Common myeloid progenitor, CD34-positive (primary cell): ENCODE results near the gene CA5B. TPM values are rescaled to one million over a fixed set of nuclear protein-coding genes. Genes with fewer than 3 reads are reported as not detected.
"Not testable (repeated sequence)": the region's sequence is repeated elsewhere in the genome, so short reads cannot be mapped to it uniquely, and the experiment has no call there.

Experiments used
- CTCF ChIA-PET: fragments of 350-600 bp; sonication (Branson Sonifier 250); formaldehyde crosslinking; loops from one replicate; lab custom pipeline; 2021; ENCODE audit warnings: antibody characterized with exemption; lab: Charles Lee
- POLR2A ChIA-PET: fragments of 350-600 bp; sonication (Branson Sonifier 250); formaldehyde crosslinking; loops from one replicate; lab custom pipeline; 2021; ENCODE audit warnings: antibody characterized with exemption; lab: Charles Lee
- DNase-seq, 3 donors: peaks; one replicate each; pipeline versions ENCODE4 v3.0.0 to v3.0.0-alpha.2; 2013
- H3K27ac ChIP-seq, 2 experiments: 1 replicate in 1 of 2; 2 replicates in 1 of 2; pipeline ENCODE4 v1.7.0; 2013; ENCODE audit warnings: inconsistent platforms in 2 of 2, low read length in 2 of 2, mild to moderate bottlenecking in 2 of 2, low read depth in 1 of 2, moderate library complexity in 1 of 2; ENCODE audit not compliant: severe bottlenecking in 2 of 2, insufficient read depth in 1 of 2, poor library complexity in 1 of 2
- H3K27me3 ChIP-seq, 5 experiments: replicated peaks in 2 of 5; 1 replicate in 3 of 5; 2 replicates in 2 of 5; pipeline versions ENCODE4 v1.6.1 to v1.7.0; 2013; ENCODE audit warnings: low read length in 4 of 5, mild to moderate bottlenecking in 2 of 5, moderate library complexity in 2 of 5, inconsistent platforms in 1 of 5; ENCODE audit not compliant: insufficient read depth in 5 of 5, control insufficient read depth in 4 of 5
- H3K36me3 ChIP-seq, 4 experiments: 1 replicate in 2 of 4; 2 replicates in 2 of 4; pipeline versions ENCODE4 v1.6.1 to v1.7.0; 2013; ENCODE audit warnings: low read length in 3 of 4, control low read depth in 1 of 4, mild to moderate bottlenecking in 1 of 4; ENCODE audit not compliant: control insufficient read depth in 4 of 4, insufficient read depth in 4 of 4
- H3K4me1 ChIP-seq, 4 experiments: 1 replicate in 3 of 4; 2 replicates in 1 of 4; pipeline versions ENCODE4 v1.6.1 to v1.7.1; 2013; ENCODE audit warnings: low read length in 3 of 4, mild to moderate bottlenecking in 3 of 4, control low read depth in 1 of 4, inconsistent platforms in 1 of 4, moderate library complexity in 1 of 4; ENCODE audit not compliant: control insufficient read depth in 4 of 4, insufficient read depth in 4 of 4; ENCODE audit errors: control extremely low read depth in 1 of 4
- H3K4me3 ChIP-seq, 7 experiments: 1 replicate in 4 of 7; 2 replicates in 3 of 7; pipeline versions ENCODE4 v1.5.1 to v1.7.0; 2013; ENCODE audit warnings: mild to moderate bottlenecking in 7 of 7, low read length in 6 of 7, moderate library complexity in 6 of 7, inconsistent platforms in 2 of 7, low read depth in 2 of 7, control low read depth in 1 of 7; ENCODE audit not compliant: insufficient read depth in 4 of 7, control insufficient read depth in 1 of 7; ENCODE audit errors: extremely low read depth in 1 of 7
- H3K9me3 ChIP-seq, 5 experiments: 1 replicate in 4 of 5; 2 replicates in 1 of 5; pipeline versions ENCODE4 v1.6.1 to v1.7.1; 2013; ENCODE audit warnings: low read length in 4 of 5, mild to moderate bottlenecking in 2 of 5, inconsistent platforms in 1 of 5, low read depth in 1 of 5, moderate library complexity in 1 of 5; ENCODE audit not compliant: control insufficient read depth in 4 of 5, insufficient read depth in 2 of 5; ENCODE audit errors: control extremely low read depth in 1 of 5
- WGBS: methylation state at CpG from one replicate; pipeline ENCODE4 v1.1.5; 2013; ENCODE audit not compliant: insufficient coverage; 5-methylcytosine and 5-hydroxymethylcytosine counted together
- polyA plus RNA-seq: library from polyadenylated mRNA; unstranded; fragments of 120-200 nt; gene quantifications from one replicate; pipeline ENCODE4 v1.2.1, GENCODE V29; 2013

The CA5B gene
- polyA plus RNA-seq: 56.8 TPM

DNA sequence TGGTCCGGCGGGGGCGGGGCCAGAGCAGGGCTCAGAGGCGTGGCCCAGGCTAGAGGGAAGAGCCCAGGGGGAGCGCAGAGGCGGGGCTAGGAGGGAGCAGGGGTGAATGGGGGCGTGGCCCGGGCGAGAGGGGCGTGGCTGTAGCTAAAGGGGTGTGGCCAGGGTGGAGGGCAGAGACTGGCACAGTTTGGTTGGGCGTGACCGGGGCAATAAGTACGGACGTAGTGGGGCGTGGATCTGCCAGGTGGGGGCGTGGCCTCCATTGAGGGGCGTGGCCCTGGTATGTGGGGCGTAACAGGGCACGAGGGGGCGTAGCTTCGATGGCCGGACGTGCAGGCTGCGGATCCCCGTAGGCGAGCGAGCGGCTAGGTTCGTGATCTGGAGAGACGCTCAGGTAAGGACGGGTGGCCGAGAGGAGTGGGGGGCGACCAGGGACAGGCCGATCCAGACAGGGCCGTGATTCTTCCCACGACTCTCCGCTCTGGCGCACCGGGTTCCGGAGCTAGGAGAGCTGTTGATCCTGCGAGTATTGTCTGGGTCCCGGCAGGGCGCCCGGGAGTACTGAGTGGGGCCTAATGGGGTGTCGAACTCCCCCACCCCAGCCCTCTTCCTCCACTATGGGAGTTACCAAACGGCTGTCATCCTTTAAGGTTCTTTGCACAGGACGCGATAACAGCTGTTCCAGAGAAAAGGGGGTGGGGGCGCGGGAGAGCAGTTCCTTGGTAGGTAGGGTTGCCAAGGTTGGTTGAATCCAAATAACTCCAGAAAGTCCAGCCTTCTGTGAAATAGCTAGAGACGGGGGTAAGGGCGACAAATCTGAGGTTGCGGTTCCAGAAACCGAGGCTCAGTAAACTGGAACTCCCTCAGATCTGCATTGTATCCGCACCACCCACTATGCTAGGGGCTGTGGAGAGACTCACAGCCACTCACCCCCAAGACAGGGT, at the start of gene CA5B:
TSS of gene CA5B (plus strand) at position 312 of the 944 bp plus-strand sequence. CDS start 11,754 bp downstream, outside the sequence.
- H3K27ac ChIP-seq: peak within 1 kb of the TSS; percentile 20 to 64
- H3K9me3 ChIP-seq: no peaks in the 10 kb centered on the region
- POLR2A ChIA-PET: interaction anchor here (1.2 kb wide), 1 partner anchor 14 kb away, joined by 3 read pairs; no protein-coding TSS in a partner anchor
- peaks cover 0 to 40% (median 0%) of the 10 kb centered on the region in 5 experiments for H3K27me3 ChIP-seq
- CTCF ChIA-PET: interaction anchor here (0.7 to 2.6 kb wide), 8 partner anchors 10 to 64 kb away, joined by 3 to 7 read pairs (median 3); no protein-coding TSS in a partner anchor
- DNase-seq: peak; percentile 92 to 96 (median 96)
- H3K36me3 ChIP-seq: peaks cover 0 to 8% (median under 1%) of the 10 kb centered on the region in 4 experiments
- peak within 1 kb of the TSS; percentile 36 to 90 (median 72) for H3K4me3 ChIP-seq
- WGBS: 4% methylated on average over 24 of the region's 55 CpGs
- H3K4me1 ChIP-seq: peaks cover 7 to 24% (median 18%) of the 10 kb centered on the region in 4 experiments

DNA sequence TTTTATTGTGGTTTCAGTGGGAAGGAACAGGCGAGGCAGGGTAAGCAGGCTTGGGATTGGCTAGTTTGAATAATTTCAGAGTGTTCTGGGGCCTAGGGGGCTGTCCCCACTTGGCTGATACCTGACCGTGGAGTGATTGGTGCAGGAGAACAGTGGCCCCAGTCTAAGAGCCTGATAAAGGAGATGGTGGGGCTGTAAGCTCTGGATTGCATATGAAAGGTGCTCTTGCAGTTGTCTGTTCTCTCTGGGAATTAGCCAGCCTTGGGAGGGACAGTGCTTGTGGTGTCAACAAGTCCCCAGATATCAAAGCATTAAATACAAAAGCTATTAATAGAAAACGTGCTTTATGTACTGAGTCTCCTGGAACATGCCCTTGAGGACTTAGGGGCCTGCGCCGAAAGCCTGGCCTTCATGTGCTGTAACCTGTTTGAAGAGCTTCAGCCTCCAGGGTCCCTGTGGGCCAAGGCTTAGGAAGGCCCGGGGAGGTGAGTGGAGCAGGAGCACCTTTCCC, 43.1 kb upstream of the CA5B start:
- POLR2A ChIA-PET: no interaction called here
- Histone ChIP-seq H3K4me1 (peaks cover 0 to 8% (median 0%) of the 10 kb centered on the region in 4 experiments), H3K4me3 (no peak overlapping the region), H3K9me3 (no peaks in the 10 kb centered on the region), H3K27me3 (no peaks in the 10 kb centered on the region), H3K27ac (no peak overlapping the region), H3K36me3 (peaks cover 2 to 36% (median 19%) of the 10 kb centered on the region in 4 experiments)
- peak in 1 of 3 donors; percentile 6 for DNase-seq
- CTCF ChIA-PET: interaction anchor here (1.1 to 1.6 kb wide), 2 partner anchors 10 to 64 kb away, joined by 3 to 4 read pairs; no protein-coding TSS in a partner anchor
- WGBS: 78% methylated on average over 5 of the region's 6 CpGs

- H3K4me1 ChIP-seq: peaks cover 0 to 8% (median 0%) of the 10 kb centered on the region in 4 experiments
- no peak overlapping the region for H3K27ac ChIP-seq
- CTCF ChIA-PET: no interaction called here
- POLR2A ChIA-PET: no interaction called here
- no peaks in the 10 kb centered on the region for H3K9me3 ChIP-seq
- peaks cover 2 to 26% (median 12%) of the 10 kb centered on the region in 4 experiments for H3K36me3 ChIP-seq
- H3K4me3 ChIP-seq: no peak overlapping the region
- no peaks in the 10 kb centered on the region for H3K27me3 ChIP-seq
- no peak for DNase-seq
- no CpG with 5 or more reads among the region's 3 CpGs for WGBS
These were observed 41.6 kb upstream of the CA5B start for GRCh38 chrX:15696516-15696915.

DNA sequence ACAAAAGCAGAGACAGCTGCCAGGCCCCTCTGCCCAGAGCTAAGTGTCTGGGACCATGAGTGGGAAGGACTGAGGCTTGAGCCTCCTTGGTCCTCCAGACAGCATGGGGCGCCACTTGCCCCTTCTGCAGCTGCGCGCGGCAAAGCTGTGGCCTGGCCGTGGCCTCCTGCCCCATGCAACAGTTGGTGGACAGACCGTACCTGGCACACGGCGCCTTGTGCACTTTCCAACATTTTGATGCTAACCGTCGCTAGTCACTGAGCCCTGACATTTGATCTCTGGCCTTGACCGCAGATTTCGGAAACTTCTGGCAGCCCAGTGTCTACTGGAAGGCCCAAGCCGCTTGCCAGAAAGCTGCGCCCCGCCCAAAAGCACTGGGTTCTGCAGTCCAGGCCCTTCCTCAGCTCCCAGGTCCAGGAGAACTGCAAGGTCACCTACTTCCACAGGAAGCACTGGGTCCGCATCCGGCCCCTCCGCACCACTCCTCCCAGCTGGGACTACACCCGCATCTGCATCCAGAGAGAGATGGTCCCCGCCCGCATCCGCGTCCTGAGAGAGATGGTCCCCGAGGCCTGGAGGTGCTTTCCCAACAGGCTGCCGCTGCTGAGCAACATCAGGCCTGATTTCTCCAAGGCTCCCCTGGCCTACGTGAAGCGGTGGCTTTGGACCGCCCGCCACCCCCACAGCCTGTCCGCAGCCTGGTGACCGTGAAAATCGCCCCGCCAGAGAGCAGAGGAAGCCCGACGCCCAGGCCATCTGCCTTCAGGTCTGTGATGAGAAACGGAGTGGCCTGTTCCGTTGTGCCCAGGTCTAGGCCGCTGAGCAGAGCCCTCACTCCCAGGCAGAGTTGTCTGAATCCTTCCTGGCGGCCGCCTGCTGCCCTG, 35.3 kb upstream of the CA5B start:
- DNase-seq: no peak
- Histone ChIP-seq H3K9me3 (no peaks in the 10 kb centered on the region), H3K4me3 (no peak overlapping the region), H3K27me3 (peaks cover 0 to 10% (median 0%) of the 10 kb centered on the region in 5 experiments), H3K36me3 (peaks cover 0 to 4% (median 2%) of the 10 kb centered on the region in 4 experiments), H3K27ac (no peak overlapping the region), H3K4me1 (no peaks in the 10 kb centered on the region)
- ChIA-PET POLR2A (no interaction called here), CTCF (no interaction called here)
- 98% methylated on average over 36 of the region's 40 CpGs for WGBS

- H3K4me3 ChIP-seq, POLR2A ChIA-PET, H3K9me3 ChIP-seq, DNase-seq, H3K36me3 ChIP-seq, H3K4me1 ChIP-seq, H3K27ac ChIP-seq: not testable (repeated sequence)
- peaks cover 0 to 10% (median 0%) of the 10 kb centered on the region in 5 experiments for H3K27me3 ChIP-seq
- WGBS: no CpG with 5 or more reads among the region's 5 CpGs
- CTCF ChIA-PET: interaction anchor here (1.1 kb wide), 1 partner anchor 9 kb away, joined by 4 read pairs; no protein-coding TSS in a partner anchor
These were observed 34.3 kb upstream of the CA5B start for GRCh38 chrX:15703809-15704208.

GRCh38 chrX:15704273-15704672, 33.8 kb upstream of the CA5B start:
- CTCF ChIA-PET: interaction anchor here (1.0 to 1.1 kb wide), 2 partner anchors 10 kb away, joined by 4 read pairs; no protein-coding TSS in a partner anchor

More at GRCh38 chrX:15704273-15704672, 33.8 kb upstream of the CA5B start:
- H3K36me3 ChIP-seq, H3K9me3 ChIP-seq, H3K4me3 ChIP-seq, H3K27ac ChIP-seq, H3K4me1 ChIP-seq, POLR2A ChIA-PET, DNase-seq: not testable (repeated sequence)
- WGBS: 100% methylated on average over 5 of the region's 8 CpGs
- H3K27me3 ChIP-seq: peaks cover 0 to 10% (median 0%) of the 10 kb centered on the region in 5 experiments
